A549 treated with DMSO at 1 μM for 4 hours (cell line): ENCODE data around the gene OR1S1. TPM values are rescaled to one million over a fixed set of nuclear protein-coding genes. Genes with fewer than 3 reads are reported as not detected.

Experiments
- total RNA-seq: library from RNA; stranded (reverse); fragments of 200-300 nt; extraction: Qiagen RNA extraction; gene quantifications from 5 replicates; pipeline ENCODE4 v1.2.3, GENCODE V29; 2022; ENCODE audit warnings: low read depth

Gene OR1S1
- total RNA-seq: not detected in 5 replicates

DNA sequence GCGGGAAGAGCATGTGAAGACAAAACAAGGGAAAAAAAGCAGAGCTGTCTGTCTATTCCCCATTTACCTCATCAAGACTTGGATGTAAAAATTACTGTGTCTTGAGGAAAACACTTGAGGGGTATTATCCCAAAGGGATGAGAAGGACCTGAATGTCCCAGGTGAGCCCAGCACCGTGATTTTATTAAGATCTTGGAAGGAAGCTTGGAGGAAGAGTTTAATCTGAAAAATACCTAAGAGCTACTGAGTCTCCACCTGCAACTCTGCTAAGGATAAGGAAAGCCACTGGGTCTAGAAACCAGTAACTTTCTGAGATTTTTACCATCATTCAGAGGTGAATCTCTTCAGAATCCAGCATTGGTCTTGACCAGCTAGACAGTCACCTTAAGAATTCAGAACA, at the start of gene OR1S1:
TSS of gene OR1S1 (plus strand) at position 301 of the 400 bp plus-strand sequence.

DNA sequence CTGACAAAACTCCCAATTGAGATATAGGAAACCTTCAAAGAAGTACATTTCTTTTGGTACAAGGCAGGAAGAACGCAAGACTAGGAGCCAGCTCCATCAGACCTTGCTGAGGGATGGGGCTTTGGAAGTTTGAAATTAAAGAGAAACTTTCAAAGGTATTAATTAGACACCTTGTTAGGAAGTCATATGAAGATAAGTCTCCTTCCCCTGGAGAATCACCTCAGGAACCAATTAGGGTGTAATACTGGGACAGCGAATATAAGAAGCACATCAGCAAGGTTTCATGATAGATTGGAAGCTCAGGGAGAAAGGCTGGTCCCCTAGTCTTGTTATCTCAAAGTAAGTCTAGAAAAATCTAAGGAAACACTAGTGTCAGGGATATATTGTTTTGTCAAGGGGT, 23.8 kb upstream of the OR1S1 start, which contains the start of gene OR9Q2:
TSS of gene OR9Q2 (plus strand) at position 301 of the 400 bp plus-strand sequence. CDS start 1,421 bp downstream, outside the sequence.

DNA sequence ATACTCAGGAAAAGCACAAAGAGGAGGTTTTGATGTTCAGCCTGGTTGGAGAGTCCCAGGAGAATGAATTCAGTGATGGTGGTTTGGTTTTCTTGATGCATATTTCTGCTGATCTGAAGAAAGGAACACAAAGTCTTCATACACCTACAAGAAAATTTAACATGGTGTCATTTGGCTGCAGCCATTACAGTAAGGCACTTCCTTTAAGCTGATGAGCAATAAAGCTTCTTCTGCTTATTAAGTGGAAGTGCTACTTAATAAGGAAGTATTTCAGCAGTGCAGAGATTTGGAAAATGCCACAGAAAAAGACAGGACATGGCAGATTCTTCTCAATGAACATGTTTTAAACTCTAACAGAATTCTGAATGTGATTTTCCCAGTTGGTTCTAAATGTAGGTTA, 8.5 kb upstream of the OR1S1 start, which contains the start of gene OR1S2:
TSS of gene OR1S2 (minus strand) at position 101 of the 400 bp plus-strand sequence. CDS start at position 101, 0 bp downstream.

Other genes starting within 250 kb of the OR1S1 start
- gene OR9Q1, start 188.8 kb upstream of the OR1S1 start, total RNA-seq: not detected in 5 replicates
- gene OR6Q1, start 181.8 kb upstream of the OR1S1 start, total RNA-seq: not detected in 5 replicates
- gene OR9I1, start 87.2 kb upstream of the OR1S1 start, total RNA-seq: not detected in 5 replicates
- not detected in 5 replicates for gene OR9Q2, start 23.6 kb upstream of the OR1S1 start, total RNA-seq
- gene OR1S2, start 8.6 kb upstream of the OR1S1 start, total RNA-seq: not detected in 5 replicates
- gene OR10Q1, start 16.2 kb downstream of the OR1S1 start, total RNA-seq: not detected in 5 replicates
- not detected in 5 replicates for gene OR10W1, start 55.5 kb downstream of the OR1S1 start, total RNA-seq
- gene OR5B17, start 146.3 kb downstream of the OR1S1 start, total RNA-seq: not detected in 5 replicates
- gene OR5B3, start 194.2 kb downstream of the OR1S1 start, total RNA-seq: not detected in 5 replicates
- gene OR5B2, start 215.4 kb downstream of the OR1S1 start, total RNA-seq: not detected in 5 replicates
- gene OR5B12, start 229.5 kb downstream of the OR1S1 start, total RNA-seq: not detected in 5 replicates